Vagina (tissue), 2 donors: ENCODE measurements around the gene MAP3K9. TPM values are rescaled to one million over a fixed set of nuclear protein-coding genes. Genes with fewer than 3 reads are reported as not detected.

Experiments used
- DNase-seq, 2 donors: peaks; one replicate each; pipeline ENCODE4 v3.0.0-alpha.2; 2017; ENCODE audit errors: extremely low spot score in 2 of 2
- H3K27ac ChIP-seq: fragments of 200-600 bp; sonication (generic); one replicate; pipeline ENCODE4 v1.5.1; 2019
- H3K27me3 ChIP-seq: fragments of 200-600 bp; sonication (generic); one replicate; pipeline ENCODE4 v1.5.1; 2019
- H3K36me3 ChIP-seq, 2 donors: fragments of 200-600 bp; sonication (generic); one replicate each; pipeline ENCODE4 v1.5.1; 2017 to 2019
- H3K4me1 ChIP-seq: fragments of 200-600 bp; sonication (generic); one replicate; pipeline ENCODE4 v1.5.1; 2019
- H3K4me3 ChIP-seq, 2 donors: fragments of 200-600 bp; sonication (generic); 1 replicate in 1 of 2; 2 replicates in 1 of 2; pipeline ENCODE4 v1.5.1; 2016 to 2019
- H3K9me3 ChIP-seq: fragments of 200-600 bp; sonication (generic); one replicate; pipeline ENCODE4 v1.5.1; 2019
- CTCF ChIP-seq, 3 experiments: fragments of 450-650 bp in 2 of 3; fragments of 200-600 bp in 1 of 3; sonication (generic) in 1 of 3; IDR thresholded peaks; one replicate each; pipeline ENCODE4 v1.5.1; 2017 to 2019; ENCODE audit warnings: antibody characterized with exemption in 3 of 3, mild to moderate bottlenecking in 2 of 3, moderate library complexity in 2 of 3
- POLR2A ChIP-seq, 2 donors: fragments of 450-650 bp; IDR thresholded peaks; one replicate each; pipeline ENCODE4 v1.6.1; 2017; ENCODE audit warnings: antibody characterized with exemption in 2 of 2, mild to moderate bottlenecking in 2 of 2, moderate library complexity in 2 of 2
- POLR2AphosphoS5 ChIP-seq, 2 donors: sonication (generic); formaldehyde crosslinking; IDR thresholded peaks; one replicate each; pipeline ENCODE4 v1.9.0; 2017; ENCODE audit warnings: antibody characterized with exemption in 2 of 2, mild to moderate bottlenecking in 2 of 2, low read depth in 1 of 2; ENCODE audit not compliant: insufficient read depth in 1 of 2
- intact Hi-C: fragments of 100-400 bp; cut with DNase I; formaldehyde crosslinking; loops from one replicate; pipeline ENCODE4 v1.15.1; 2023
- total RNA-seq: library from RNA; depleted of rRNA; stranded (reverse); fragments of >200 nt; gene quantifications from one replicate; pipeline ENCODE4 v1.2.3, GENCODE V29; 2016

MAP3K9 gene
- total RNA-seq, 1 donor from 2014 or later, result 11.5 TPM

- H3K27ac ChIP-seq, result no peak overlapping the region
Observed at GRCh38 chr14:70699646-70700045, 109.7 kb downstream of the MAP3K9 start.

GRCh38 chr14:70698288-70698687 is 111.0 kb downstream of the MAP3K9 start:
- no peak for DNase-seq
- Histone ChIP-seq H3K27ac (no peak overlapping the region), H3K4me3 (no peak overlapping the region), H3K4me1 (no peaks in the 10 kb centered on the region), H3K27me3 (no peaks in the 10 kb centered on the region), H3K36me3 (no peaks in the 10 kb centered on the region), H3K9me3 (no peaks in the 10 kb centered on the region)
- intact Hi-C loops, result no loop called here
- TF ChIP-seq POLR2AphosphoS5 (IDR thresholded peaks at IDR 0.05; ENCODE audit: insufficient read depth in 1 of 2, low read depth in 1 of 2), result no peak
- TF ChIP-seq POLR2A (IDR thresholded peaks at IDR 0.05), result no peak
- TF ChIP-seq CTCF (IDR thresholded peaks at IDR 0.05), result no peak

More at GRCh38 chr14:70699646-70700045, 109.7 kb downstream of the MAP3K9 start:
- Histone ChIP-seq H3K9me3 (no peaks in the 10 kb centered on the region), H3K27me3 (no peaks in the 10 kb centered on the region), H3K4me3 (no peak overlapping the region), H3K4me1 (no peaks in the 10 kb centered on the region), H3K36me3 (no peaks in the 10 kb centered on the region)
- intact Hi-C loops, result no loop called here
- no peak for DNase-seq
- TF ChIP-seq POLR2A (IDR thresholded peaks at IDR 0.05) (no peak), CTCF (IDR thresholded peaks at IDR 0.05) (no peak), POLR2AphosphoS5 (IDR thresholded peaks at IDR 0.05; ENCODE audit: insufficient read depth in 1 of 2, low read depth in 1 of 2) (no peak)

- no peak for TF ChIP-seq POLR2A (IDR thresholded peaks at IDR 0.05)
- Histone ChIP-seq H3K27ac (no peak overlapping the region), H3K9me3 (no peaks in the 10 kb centered on the region), H3K36me3 (no peaks in the 10 kb centered on the region), H3K4me1 (no peaks in the 10 kb centered on the region), H3K27me3 (no peaks in the 10 kb centered on the region), H3K4me3 (no peak overlapping the region)
- intact Hi-C loops, result no loop called here
- no peak for DNase-seq
Observed at GRCh38 chr14:70697701-70698100, 111.6 kb downstream of the MAP3K9 start.

- TF ChIP-seq POLR2A (IDR thresholded peaks at IDR 0.05) (no peak), POLR2AphosphoS5 (IDR thresholded peaks at IDR 0.05; ENCODE audit: insufficient read depth in 1 of 2, low read depth in 1 of 2) (no peak), CTCF (IDR thresholded peaks at IDR 0.05) (no peak)
- no peaks in the 10 kb centered on the region for H3K4me1 ChIP-seq
- no peak overlapping the region for H3K27ac ChIP-seq
- no peaks in the 10 kb centered on the region for H3K36me3 ChIP-seq
- no peak for DNase-seq
- H3K9me3 ChIP-seq, result no peaks in the 10 kb centered on the region
- H3K4me3 ChIP-seq, result no peak overlapping the region
- intact Hi-C loops, result no loop called here
- H3K27me3 ChIP-seq, result no peaks in the 10 kb centered on the region
Observed at GRCh38 chr14:70696026-70696425, 113.3 kb downstream of the MAP3K9 start.

GRCh38 chr14:70692210-70692609 is 117.1 kb downstream of the MAP3K9 start:
- no peak for DNase-seq
- no peaks in the 10 kb centered on the region for H3K4me1 ChIP-seq
- no peaks in the 10 kb centered on the region for H3K36me3 ChIP-seq
- intact Hi-C loops, result no loop called here
- H3K9me3 ChIP-seq, result no peaks in the 10 kb centered on the region
- no peak overlapping the region for H3K4me3 ChIP-seq
- no peak for TF ChIP-seq CTCF (IDR thresholded peaks at IDR 0.05)
- TF ChIP-seq POLR2AphosphoS5 (IDR thresholded peaks at IDR 0.05; ENCODE audit: insufficient read depth in 1 of 2, low read depth in 1 of 2), result no peak
- TF ChIP-seq POLR2A (IDR thresholded peaks at IDR 0.05), result no peak
- no peaks in the 10 kb centered on the region for H3K27me3 ChIP-seq
- no peak overlapping the region for H3K27ac ChIP-seq
